ENCODE data around the gene PLSCR2.

GRCh38 chr3:146464783-146465182 is 4.6 kb downstream of the PLSCR2 start:
- TF ChIP-seq CTCF (IDR thresholded peaks at IDR 0.05) (no peak), EZH2 (IDR thresholded peaks at IDR 0.05; ENCODE audit: borderline replicate concordance, insufficient read depth, low read depth, low read length, poor library complexity, severe bottlenecking) (no peak)
